ENCODE data around the gene TRIM32. TPM values are rescaled to one million over a fixed set of nuclear protein-coding genes. Genes with fewer than 3 reads are reported as not detected.

TRIM32 gene
- polyA plus RNA-seq, 2 of the 4 experiments (the other 2 are of a cell fraction), result 17.6 to 23.8 TPM

- Histone ChIP-seq H3K4me3 (no peak overlapping the region), H3K4me1 (peaks cover 38% of the 10 kb centered on the region), H3K27ac (no peak overlapping the region), H3K9me3 (no peaks in the 10 kb centered on the region), H3K4me2 (peak overlapping the region; percentile 99)
- no peak for FAIRE-seq
- CTCF ChIA-PET, result interaction anchor here (0.9 kb wide), 1 partner anchor 9 kb away, joined by 3 read pairs; no protein-coding TSS in a partner anchor
- TF ChIP-seq E2F6 (IDR thresholded peaks at IDR 0.05; ENCODE audit: borderline replicate concordance, low read depth) (no peak), MYC (IDR thresholded peaks at IDR 0.05; ENCODE audit: borderline replicate concordance, low read length) (no peak), EP300 (IDR thresholded peaks at IDR 0.05) (no peak), KDM1A (IDR thresholded peaks at IDR 0.05; ENCODE audit: low read depth) (no peak), FOSL2 (IDR thresholded peaks at IDR 0.05) (no peak), FOSL2 (CRISPR knock-in tag; IDR thresholded peaks at IDR 0.05) (no peak), JUN (IDR thresholded peaks at IDR 0.05) (no peak), CHD4 (IDR thresholded peaks at IDR 0.05; ENCODE audit: borderline replicate concordance) (no peak), BHLHE40 (IDR thresholded peaks at IDR 0.05; ENCODE audit: low read depth, low read length) (no peak), MAZ (IDR thresholded peaks at IDR 0.05; ENCODE audit: borderline replicate concordance, low read depth, low read length) (no peak), EHMT2 (IDR thresholded peaks at IDR 0.05; ENCODE audit: low read depth) (no peak), HOXB5 (CRISPR knock-in tag; IDR thresholded peaks at IDR 0.05) (no peak)
- TF ChIP-seq, protein P1, sequence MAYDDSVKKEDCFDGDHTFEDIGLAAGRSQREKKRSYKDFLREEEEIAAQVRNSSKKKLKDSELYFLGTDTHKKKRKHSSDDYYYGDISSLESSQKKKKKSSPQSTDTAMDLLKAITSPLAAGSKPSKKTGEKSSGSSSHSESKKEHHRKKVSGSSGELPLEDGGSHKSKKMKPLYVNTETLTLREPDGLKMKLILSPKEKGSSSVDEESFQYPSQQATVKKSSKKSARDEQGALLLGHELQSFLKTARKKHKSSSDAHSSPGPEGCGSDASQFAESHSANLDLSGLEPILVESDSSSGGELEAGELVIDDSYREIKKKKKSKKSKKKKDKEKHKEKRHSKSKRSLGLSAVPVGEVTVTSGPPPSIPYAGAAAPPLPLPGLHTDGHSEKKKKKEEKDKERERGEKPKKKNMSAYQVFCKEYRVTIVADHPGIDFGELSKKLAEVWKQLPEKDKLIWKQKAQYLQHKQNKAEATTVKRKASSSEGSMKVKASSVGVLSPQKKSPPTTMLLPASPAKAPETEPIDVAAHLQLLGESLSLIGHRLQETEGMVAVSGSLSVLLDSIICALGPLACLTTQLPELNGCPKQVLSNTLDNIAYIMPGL (CRISPR knock-in tag; IDR thresholded peaks at IDR 0.05; ENCODE audit: borderline replicate concordance), result no peak
- TF ChIP-seq, protein P2, sequence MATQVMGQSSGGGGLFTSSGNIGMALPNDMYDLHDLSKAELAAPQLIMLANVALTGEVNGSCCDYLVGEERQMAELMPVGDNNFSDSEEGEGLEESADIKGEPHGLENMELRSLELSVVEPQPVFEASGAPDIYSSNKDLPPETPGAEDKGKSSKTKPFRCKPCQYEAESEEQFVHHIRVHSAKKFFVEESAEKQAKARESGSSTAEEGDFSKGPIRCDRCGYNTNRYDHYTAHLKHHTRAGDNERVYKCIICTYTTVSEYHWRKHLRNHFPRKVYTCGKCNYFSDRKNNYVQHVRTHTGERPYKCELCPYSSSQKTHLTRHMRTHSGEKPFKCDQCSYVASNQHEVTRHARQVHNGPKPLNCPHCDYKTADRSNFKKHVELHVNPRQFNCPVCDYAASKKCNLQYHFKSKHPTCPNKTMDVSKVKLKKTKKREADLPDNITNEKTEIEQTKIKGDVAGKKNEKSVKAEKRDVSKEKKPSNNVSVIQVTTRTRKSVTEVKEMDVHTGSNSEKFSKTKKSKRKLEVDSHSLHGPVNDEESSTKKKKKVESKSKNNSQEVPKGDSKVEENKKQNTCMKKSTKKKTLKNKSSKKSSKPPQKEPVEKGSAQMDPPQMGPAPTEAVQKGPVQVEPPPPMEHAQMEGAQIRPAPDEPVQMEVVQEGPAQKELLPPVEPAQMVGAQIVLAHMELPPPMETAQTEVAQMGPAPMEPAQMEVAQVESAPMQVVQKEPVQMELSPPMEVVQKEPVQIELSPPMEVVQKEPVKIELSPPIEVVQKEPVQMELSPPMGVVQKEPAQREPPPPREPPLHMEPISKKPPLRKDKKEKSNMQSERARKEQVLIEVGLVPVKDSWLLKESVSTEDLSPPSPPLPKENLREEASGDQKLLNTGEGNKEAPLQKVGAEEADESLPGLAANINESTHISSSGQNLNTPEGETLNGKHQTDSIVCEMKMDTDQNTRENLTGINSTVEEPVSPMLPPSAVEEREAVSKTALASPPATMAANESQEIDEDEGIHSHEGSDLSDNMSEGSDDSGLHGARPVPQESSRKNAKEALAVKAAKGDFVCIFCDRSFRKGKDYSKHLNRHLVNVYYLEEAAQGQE (IDR thresholded peaks at IDR 0.05), result no peak
- ATAC-seq, result no peak
- 69% methylated on average over 4 of the region's 4 CpGs for WGBS (ENCODE audit: missing lambda C conversion rate)
- no peak for DNase-seq (ENCODE audit: low read depth in 1 of 2, low spot score in 1 of 2)
- POLR2A ChIA-PET, result interaction anchor here (0.7 kb wide), 1 partner anchor 409 kb away, joined by 6 read pairs; no protein-coding TSS in a partner anchor
Measured at GRCh38 chr9:116685166-116685565, 1.9 kb upstream of the TRIM32 start.

- no peaks in the 10 kb centered on the region for H3K9me3 ChIP-seq
- POLR2A ChIA-PET, result no interaction called here
- DNase-seq (ENCODE audit: low read depth in 1 of 2, low spot score in 1 of 2), result no peak
- H3K4me2 ChIP-seq, result peak overlapping the region; percentile 99
- peak overlapping the region; percentile 88 to 96 for H3K27ac ChIP-seq
- FAIRE-seq, result no peak
- H3K4me1 ChIP-seq, result peaks cover 46% of the 10 kb centered on the region
- ATAC-seq, result peak in 1 of 2 experiments; percentile 17; a peak in 1 of 6 replicates
- H3K4me3 ChIP-seq, result peak overlapping the region; percentile 95
- CTCF ChIA-PET, result no interaction called here
- no peak for TF ChIP-seq RNF2 (IDR thresholded peaks at IDR 0.05; ENCODE audit: borderline replicate concordance, low read depth)
- TF ChIP-seq MAFK (IDR thresholded peaks at IDR 0.05; ENCODE audit: partially characterized antibody), result no peak
- TF ChIP-seq, protein P3, sequence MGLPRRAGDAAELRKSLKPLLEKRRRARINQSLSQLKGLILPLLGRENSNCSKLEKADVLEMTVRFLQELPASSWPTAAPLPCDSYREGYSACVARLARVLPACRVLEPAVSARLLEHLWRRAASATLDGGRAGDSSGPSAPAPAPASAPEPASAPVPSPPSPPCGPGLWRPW (IDR thresholded peaks at IDR 0.05), result no peak
- no peak for TF ChIP-seq E2F6 (IDR thresholded peaks at IDR 0.05; ENCODE audit: borderline replicate concordance, low read depth)
- no peak for TF ChIP-seq MAZ (IDR thresholded peaks at IDR 0.05; ENCODE audit: borderline replicate concordance, low read depth, low read length)
- TF ChIP-seq FOXS1 (CRISPR knock-in tag; IDR thresholded peaks at IDR 0.05), result no peak
- no peak for TF ChIP-seq HOXA7 (CRISPR knock-in tag; IDR thresholded peaks at IDR 0.05)
- TF ChIP-seq, protein P4, sequence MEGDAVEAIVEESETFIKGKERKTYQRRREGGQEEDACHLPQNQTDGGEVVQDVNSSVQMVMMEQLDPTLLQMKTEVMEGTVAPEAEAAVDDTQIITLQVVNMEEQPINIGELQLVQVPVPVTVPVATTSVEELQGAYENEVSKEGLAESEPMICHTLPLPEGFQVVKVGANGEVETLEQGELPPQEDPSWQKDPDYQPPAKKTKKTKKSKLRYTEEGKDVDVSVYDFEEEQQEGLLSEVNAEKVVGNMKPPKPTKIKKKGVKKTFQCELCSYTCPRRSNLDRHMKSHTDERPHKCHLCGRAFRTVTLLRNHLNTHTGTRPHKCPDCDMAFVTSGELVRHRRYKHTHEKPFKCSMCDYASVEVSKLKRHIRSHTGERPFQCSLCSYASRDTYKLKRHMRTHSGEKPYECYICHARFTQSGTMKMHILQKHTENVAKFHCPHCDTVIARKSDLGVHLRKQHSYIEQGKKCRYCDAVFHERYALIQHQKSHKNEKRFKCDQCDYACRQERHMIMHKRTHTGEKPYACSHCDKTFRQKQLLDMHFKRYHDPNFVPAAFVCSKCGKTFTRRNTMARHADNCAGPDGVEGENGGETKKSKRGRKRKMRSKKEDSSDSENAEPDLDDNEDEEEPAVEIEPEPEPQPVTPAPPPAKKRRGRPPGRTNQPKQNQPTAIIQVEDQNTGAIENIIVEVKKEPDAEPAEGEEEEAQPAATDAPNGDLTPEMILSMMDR (IDR thresholded peaks at IDR 0.05), result no peak
- no peak for TF ChIP-seq ATOH8 (CRISPR knock-in tag; IDR thresholded peaks at IDR 0.05; ENCODE audit: low read depth)
- TF ChIP-seq ZSCAN20 (CRISPR knock-in tag; IDR thresholded peaks at IDR 0.05), result no peak
- no peak for TF ChIP-seq PHF8 (IDR thresholded peaks at IDR 0.05; ENCODE audit: borderline replicate concordance, low read depth)
- TF ChIP-seq FOSL2 (IDR thresholded peaks at IDR 0.05), result no peak
- TF ChIP-seq FOSL2 (CRISPR knock-in tag; IDR thresholded peaks at IDR 0.05), result no peak
- TF ChIP-seq GATA3 (IDR thresholded peaks at IDR 0.05; ENCODE audit: borderline replicate concordance), result no peak
- no peak for TF ChIP-seq KDM5A (IDR thresholded peaks at IDR 0.05)
- TF ChIP-seq, protein P5, sequence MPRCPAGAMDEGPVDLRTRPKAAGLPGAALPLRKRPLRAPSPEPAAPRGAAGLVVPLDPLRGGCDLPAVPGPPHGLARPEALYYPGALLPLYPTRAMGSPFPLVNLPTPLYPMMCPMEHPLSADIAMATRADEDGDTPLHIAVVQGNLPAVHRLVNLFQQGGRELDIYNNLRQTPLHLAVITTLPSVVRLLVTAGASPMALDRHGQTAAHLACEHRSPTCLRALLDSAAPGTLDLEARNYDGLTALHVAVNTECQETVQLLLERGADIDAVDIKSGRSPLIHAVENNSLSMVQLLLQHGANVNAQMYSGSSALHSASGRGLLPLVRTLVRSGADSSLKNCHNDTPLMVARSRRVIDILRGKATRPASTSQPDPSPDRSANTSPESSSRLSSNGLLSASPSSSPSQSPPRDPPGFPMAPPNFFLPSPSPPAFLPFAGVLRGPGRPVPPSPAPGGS (IDR thresholded peaks at IDR 0.05), result no peak
Measured at GRCh38 chr9:116686135-116686534, 970 bp upstream of the TRIM32 start.
